HG02943 (cell line): ENCODE measurements around the gene ARHGAP6.
"Not testable (repeated sequence)": the region's sequence is repeated elsewhere in the genome, so short reads cannot be mapped to it uniquely, and the experiment has no call there.

ENCODE experiments used
- ATAC-seq: cut with Tn5 transposase; IDR thresholded peaks from one replicate; pipeline ENCODE4 v1.9.1; 2021; ENCODE audit warnings: mild to moderate bottlenecking, low read depth, moderate library complexity; ENCODE audit not compliant: unreplicated experiment

Gene ARHGAP6

GRCh38 chrX:11269006-11269405 lies 396.7 kb downstream of the ARHGAP6 start:
- ATAC-seq: no peak

GRCh38 chrX:11267425-11267824 lies 398.3 kb downstream of the ARHGAP6 start:
- no peak for ATAC-seq

GRCh38 chrX:11266573-11267003 lies 399.1 kb downstream of the ARHGAP6 start:
- ATAC-seq: no peak

- no peak for ATAC-seq
Measured at GRCh38 chrX:11265352-11265751, 400.4 kb downstream of the ARHGAP6 start.

- no peak for ATAC-seq
Measured at GRCh38 chrX:11264925-11265324, 400.8 kb downstream of the ARHGAP6 start.

- ATAC-seq: no peak
Measured at GRCh38 chrX:11261260-11261659, 404.5 kb downstream of the ARHGAP6 start.

- no peak for ATAC-seq
Measured at GRCh38 chrX:11259437-11259836, 406.3 kb downstream of the ARHGAP6 start.

- ATAC-seq: no peak
Measured at GRCh38 chrX:11257711-11258110, 408.0 kb downstream of the ARHGAP6 start.

GRCh38 chrX:11257290-11257689 lies 408.4 kb downstream of the ARHGAP6 start:
- ATAC-seq: no peak

- ATAC-seq: no peak
Measured at GRCh38 chrX:11254417-11255109, 411.2 kb downstream of the ARHGAP6 start.

GRCh38 chrX:11244636-11245035 lies 421.1 kb downstream of the ARHGAP6 start:
- ATAC-seq: no peak

- no peak for ATAC-seq
Measured at GRCh38 chrX:11242704-11243103, 423.0 kb downstream of the ARHGAP6 start.

GRCh38 chrX:11241720-11242119 lies 424.0 kb downstream of the ARHGAP6 start:
- no peak for ATAC-seq

- ATAC-seq: peak; percentile 67
Measured at GRCh38 chrX:11239230-11239629, 426.5 kb downstream of the ARHGAP6 start.

- ATAC-seq: not testable (repeated sequence)
Measured at GRCh38 chrX:11235377-11235776, 430.3 kb downstream of the ARHGAP6 start.

GRCh38 chrX:11215191-11215921 lies 450.4 kb downstream of the ARHGAP6 start:
- no peak for ATAC-seq

GRCh38 chrX:11214346-11215190 lies 451.2 kb downstream of the ARHGAP6 start:
- ATAC-seq: no peak

GRCh38 chrX:11212741-11213140 lies 453.0 kb downstream of the ARHGAP6 start:
- ATAC-seq: no peak

- no peak for ATAC-seq
Measured at GRCh38 chrX:11210415-11210801, 455.3 kb downstream of the ARHGAP6 start.

- ATAC-seq: no peak
Measured at GRCh38 chrX:11209798-11210414, 455.8 kb downstream of the ARHGAP6 start.

- ATAC-seq: no peak
Measured at GRCh38 chrX:11206716-11207115, 459.0 kb downstream of the ARHGAP6 start.
